ENCODE results near the gene GALK1. TPM values are rescaled to one million over a fixed set of nuclear protein-coding genes. Genes with fewer than 3 reads are reported as not detected.

The GALK1 gene
- total and polyA plus RNA-seq, 2 donors (not counting 1 experiment from before 2014, with no cell fraction given), result 10.2 to 62.8 TPM

- Histone ChIP-seq H3K9me3 (ENCODE audit: control insufficient read depth, insufficient read depth, low read depth, low read length) (no peaks in the 10 kb centered on the region), H3K9ac (ENCODE audit: insufficient read depth, low read length) (no peak overlapping the region), H3K4me1 (ENCODE audit: control insufficient read depth, extremely low read depth, insufficient read depth, low read length) (peaks cover 16% of the 10 kb centered on the region), H4K20me1 (ENCODE audit: control insufficient read depth, extremely low read depth, insufficient read depth, low read length) (peaks cover 3% of the 10 kb centered on the region), H3K27ac (ENCODE audit: insufficient read depth, low read length) (peak overlapping the region; percentile 99), H3K79me2 (ENCODE audit: control insufficient read depth, insufficient read depth, low read length) (peaks cover 28% of the 10 kb centered on the region), H3K36me3 (ENCODE audit: control insufficient read depth, insufficient read depth, low read length) (peaks cover 4% of the 10 kb centered on the region), H3K4me3 (replicated peaks in 1 of 4; ENCODE audit: control extremely low read depth in 1 of 4, insufficient read depth in 1 of 4, low read depth in 3 of 4, low read length in 4 of 4) (peak overlapping the region in 2 of 4 experiments; percentile 19 to 34), H2AFZ (ENCODE audit: low read length) (peak overlapping the region; percentile 84), H3K27me3 (ENCODE audit: control insufficient read depth, insufficient read depth, low read length) (no peaks in the 10 kb centered on the region), H3K4me2 (ENCODE audit: extremely low read depth, insufficient read depth, low read length) (peak overlapping the region; percentile 42)
- peak; percentile 45 to 73 for DNase-seq (ENCODE audit: low read depth in 2 of 2)
- no peak for TF ChIP-seq EZH2 (IDR thresholded peaks at IDR 0.05; ENCODE audit: low read length, missing control alignments)
- peak; percentile 56 to 78 for TF ChIP-seq CTCF (conservative IDR thresholded peaks at IDR 0.05 in 1 of 2, IDR thresholded peaks at IDR 0.05 in 1 of 2; ENCODE audit: low read depth in 1 of 2, low read length in 2 of 2)
These were observed 18.2 kb upstream of the GALK1 start for GRCh38 chr17:75783069-75783783.

- Histone ChIP-seq H3K79me2 (ENCODE audit: control insufficient read depth, insufficient read depth, low read length) (peaks cover 23% of the 10 kb centered on the region), H4K20me1 (ENCODE audit: control insufficient read depth, extremely low read depth, insufficient read depth, low read length) (peaks cover 8% of the 10 kb centered on the region), H3K27me3 (ENCODE audit: control insufficient read depth, insufficient read depth, low read length) (no peaks in the 10 kb centered on the region), H3K4me3 (replicated peaks in 1 of 4; ENCODE audit: control extremely low read depth in 1 of 4, insufficient read depth in 1 of 4, low read depth in 3 of 4, low read length in 4 of 4) (peak overlapping the region in 1 of 4 experiments; percentile 25), H3K4me1 (ENCODE audit: control insufficient read depth, extremely low read depth, insufficient read depth, low read length) (peaks cover 11% of the 10 kb centered on the region), H3K9ac (ENCODE audit: insufficient read depth, low read length) (no peak overlapping the region), H3K36me3 (ENCODE audit: control insufficient read depth, insufficient read depth, low read length) (peaks cover 15% of the 10 kb centered on the region), H3K9me3 (ENCODE audit: control insufficient read depth, insufficient read depth, low read depth, low read length) (no peaks in the 10 kb centered on the region), H3K4me2 (ENCODE audit: extremely low read depth, insufficient read depth, low read length) (peak overlapping the region; percentile 57), H3K27ac (ENCODE audit: insufficient read depth, low read length) (no peak overlapping the region), H2AFZ (ENCODE audit: low read length) (no peak overlapping the region)
- TF ChIP-seq CTCF (conservative IDR thresholded peaks at IDR 0.05 in 1 of 2, IDR thresholded peaks at IDR 0.05 in 1 of 2; ENCODE audit: low read depth in 1 of 2, low read length in 2 of 2) (no peak), EZH2 (IDR thresholded peaks at IDR 0.05; ENCODE audit: low read length, missing control alignments) (no peak)
- DNase-seq (ENCODE audit: low read depth in 2 of 2), result no peak
These were observed 15.2 kb upstream of the GALK1 start for GRCh38 chr17:75779987-75780889.
